KOPT-K1 (cell line): ENCODE results near the gene GNLY.

ENCODE experiments used
- H3K27ac ChIP-seq: fragments of 200-600 bp; sonication (generic); 2 replicates; pipeline ENCODE4 v1.5.1; 2016; ENCODE audit warnings: antibody characterized with exemption, mild to moderate bottlenecking, low read depth, low read length; ENCODE audit not compliant: poor library complexity, severe bottlenecking
- H3K36me3 ChIP-seq: fragments of 200-600 bp; sonication (generic); 2 replicates; pipeline ENCODE4 v1.5.1; 2017; ENCODE audit warnings: antibody characterized with exemption, mild to moderate bottlenecking, low read length, moderate library complexity; ENCODE audit not compliant: insufficient read depth
- H3K9me3 ChIP-seq: fragments of 200-600 bp; sonication (generic); 2 replicates; pipeline ENCODE4 v1.5.1; 2017; ENCODE audit warnings: antibody characterized with exemption, low read length, mild to moderate bottlenecking; ENCODE audit not compliant: insufficient read depth, poor library complexity, severe bottlenecking

GNLY gene

DNA sequence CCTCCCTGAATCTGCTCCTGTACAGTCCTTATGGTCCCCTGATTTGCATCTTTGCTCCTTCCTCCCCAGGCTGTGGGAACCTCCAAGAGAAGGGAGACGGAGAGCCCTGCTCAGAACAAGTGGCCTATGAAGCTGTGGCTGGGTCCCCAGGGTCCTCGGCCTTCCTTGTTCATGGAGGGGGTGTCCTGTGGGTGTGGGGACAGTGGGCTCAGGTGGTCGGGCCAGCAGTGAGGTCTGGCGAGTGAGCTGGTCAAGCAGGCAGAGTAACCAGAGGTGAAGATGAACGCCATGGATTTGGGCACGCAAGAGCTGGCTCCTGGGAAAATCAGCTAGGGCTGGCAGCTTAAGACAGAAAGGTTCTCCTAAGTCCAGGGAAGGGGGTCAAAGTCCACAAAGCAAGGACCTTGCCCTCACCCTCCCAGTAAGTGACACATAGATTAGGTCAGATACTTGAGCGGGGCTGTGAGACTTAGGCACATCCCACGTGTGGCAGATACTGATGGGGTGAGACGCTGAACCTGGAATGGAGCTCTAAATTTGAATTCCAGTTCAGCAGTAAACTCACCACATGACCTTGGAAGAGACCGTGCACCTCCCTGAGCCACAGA lies 24.8 kb downstream of the GNLY start:
- H3K9me3 ChIP-seq = no peaks in the 10 kb centered on the region
- H3K36me3 ChIP-seq = no peaks in the 10 kb centered on the region
- H3K27ac ChIP-seq = no peak overlapping the region

GRCh38 chr2:85719609-85720240 lies 25.6 kb downstream of the GNLY start:
- Histone ChIP-seq H3K27ac (no peak overlapping the region), H3K36me3 (no peaks in the 10 kb centered on the region), H3K9me3 (no peaks in the 10 kb centered on the region)

DNA sequence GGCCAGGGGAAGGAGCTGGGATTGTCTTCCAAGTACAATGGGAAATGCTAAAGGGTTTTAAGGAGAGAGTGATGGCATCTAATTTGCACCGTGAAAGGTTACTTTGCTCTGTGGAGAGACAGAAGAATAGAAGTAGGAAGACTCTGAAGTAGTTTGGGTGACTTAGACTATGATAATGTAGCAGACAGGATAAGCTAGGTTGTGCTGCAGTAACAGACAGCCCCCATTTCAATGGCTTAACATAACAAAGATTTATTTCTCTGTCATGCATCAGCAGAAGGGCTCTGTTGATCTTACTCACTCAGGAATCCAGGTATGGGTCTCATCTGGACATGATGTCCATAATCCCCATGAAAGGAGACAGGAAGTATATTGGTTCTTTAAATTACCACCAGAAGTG lies 26.4 kb downstream of the GNLY start:
- Histone ChIP-seq H3K27ac (no peak overlapping the region), H3K36me3 (no peaks in the 10 kb centered on the region), H3K9me3 (no peaks in the 10 kb centered on the region)

GRCh38 chr2:85721641-85722040 lies 27.5 kb downstream of the GNLY start:
- H3K9me3 ChIP-seq = no peaks in the 10 kb centered on the region
- no peaks in the 10 kb centered on the region for H3K36me3 ChIP-seq
- H3K27ac ChIP-seq = no peak overlapping the region

GRCh38 chr2:85722519-85722918 lies 28.4 kb downstream of the GNLY start:
- Histone ChIP-seq H3K9me3 (no peaks in the 10 kb centered on the region), H3K27ac (no peak overlapping the region), H3K36me3 (no peaks in the 10 kb centered on the region)

GRCh38 chr2:85723707-85724360 lies 29.7 kb downstream of the GNLY start:
- Histone ChIP-seq H3K27ac (no peak overlapping the region), H3K36me3 (no peaks in the 10 kb centered on the region), H3K9me3 (no peaks in the 10 kb centered on the region)

DNA sequence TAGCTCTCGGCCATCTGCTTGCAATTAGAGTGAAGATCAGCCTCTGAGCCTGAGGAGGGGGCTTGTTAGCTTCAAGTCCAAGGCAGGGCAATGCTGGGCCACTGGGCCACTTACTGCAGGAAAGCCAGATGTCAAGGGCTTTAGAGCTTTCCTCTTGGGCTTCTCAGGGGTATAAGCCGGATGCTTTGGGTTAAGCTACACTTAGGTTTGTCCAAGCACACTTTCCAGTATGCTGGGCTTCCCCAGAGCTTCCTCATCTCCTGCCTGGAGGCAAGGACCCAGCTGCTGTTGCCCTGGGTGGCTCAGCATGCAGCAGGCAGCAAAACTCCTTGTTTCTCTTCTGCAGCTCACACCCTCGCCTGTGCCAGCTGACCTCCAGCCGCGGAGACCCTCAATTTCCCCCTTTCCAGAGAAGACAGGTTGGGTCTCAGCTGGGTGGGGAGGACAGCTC lies 30.6 kb downstream of the GNLY start:
- Histone ChIP-seq H3K9me3 (no peaks in the 10 kb centered on the region), H3K27ac (no peak overlapping the region), H3K36me3 (no peaks in the 10 kb centered on the region)

- Histone ChIP-seq H3K27ac (no peak overlapping the region), H3K36me3 (no peaks in the 10 kb centered on the region), H3K9me3 (no peaks in the 10 kb centered on the region)
Measured at GRCh38 chr2:85725451-85725850, 31.3 kb downstream of the GNLY start.

GRCh38 chr2:85727798-85728197 lies 33.6 kb downstream of the GNLY start:
- Histone ChIP-seq H3K36me3 (no peaks in the 10 kb centered on the region), H3K9me3 (no peaks in the 10 kb centered on the region), H3K27ac (no peak overlapping the region)

GRCh38 chr2:85728342-85728741 lies 34.2 kb downstream of the GNLY start:
- H3K36me3 ChIP-seq = no peaks in the 10 kb centered on the region
- H3K9me3 ChIP-seq = no peaks in the 10 kb centered on the region
- no peak overlapping the region for H3K27ac ChIP-seq

- no peak overlapping the region for H3K27ac ChIP-seq
- H3K36me3 ChIP-seq = no peaks in the 10 kb centered on the region
- H3K9me3 ChIP-seq = no peaks in the 10 kb centered on the region
Measured at GRCh38 chr2:85728883-85729824, 35.0 kb downstream of the GNLY start.

GRCh38 chr2:85729825-85730510 lies 35.8 kb downstream of the GNLY start:
- Histone ChIP-seq H3K27ac (no peak overlapping the region), H3K36me3 (no peaks in the 10 kb centered on the region), H3K9me3 (no peaks in the 10 kb centered on the region)

GRCh38 chr2:85730686-85731230 lies 36.6 kb downstream of the GNLY start:
- Histone ChIP-seq H3K9me3 (no peaks in the 10 kb centered on the region), H3K36me3 (no peaks in the 10 kb centered on the region), H3K27ac (no peak overlapping the region)

GRCh38 chr2:85731606-85732005 lies 37.4 kb downstream of the GNLY start:
- H3K27ac ChIP-seq = no peak overlapping the region
- no peaks in the 10 kb centered on the region for H3K36me3 ChIP-seq
- no peaks in the 10 kb centered on the region for H3K9me3 ChIP-seq
